Progenitor cell of endocrine pancreas (in vitro differentiated cells): Measurements from ENCODE around the gene OSGIN1. TPM values are rescaled to one million over a fixed set of nuclear protein-coding genes. Genes with fewer than 3 reads are reported as not detected.

ENCODE experiments used
- DNase-seq: peaks from one replicate; pipeline ENCODE4 v3.0.0; 2021; ENCODE audit warnings: low spot score; ENCODE audit not compliant: unreplicated experiment
- H3K27ac Mint-ChIP-seq: 2 replicates; pipeline ENCODE4 v1.8.0; 2021; ENCODE audit warnings: mild to moderate bottlenecking, moderate library complexity, mixed read lengths
- H3K27me3 Mint-ChIP-seq: 2 replicates; pipeline ENCODE4 v1.8.0; 2021; ENCODE audit warnings: mixed read lengths
- H3K36me3 Mint-ChIP-seq: 2 replicates; pipeline ENCODE4 v1.8.0; 2022; ENCODE audit warnings: mixed read lengths; ENCODE audit not compliant: insufficient read depth
- H3K4me1 Mint-ChIP-seq: 2 replicates; pipeline ENCODE4 v1.8.0; 2021; ENCODE audit warnings: low read depth, mixed read lengths
- H3K4me3 Mint-ChIP-seq: 2 replicates; pipeline ENCODE4 v1.8.0; 2021; ENCODE audit warnings: low read depth, mild to moderate bottlenecking, moderate library complexity, mixed read lengths
- H3K9me3 Mint-ChIP-seq: 2 replicates; pipeline ENCODE4 v1.8.0; 2021; ENCODE audit warnings: low read depth, mixed read lengths
- CTCF ChIP-seq: fragments of 200-600 bp; sonication (generic); IDR thresholded peaks from one replicate; pipeline ENCODE4 v1.5.0; 2021; ENCODE audit warnings: antibody characterized with exemption, mild to moderate bottlenecking; ENCODE audit not compliant: unreplicated experiment
- total RNA-seq: library from RNA; stranded (reverse); gene quantifications from 2 replicates; pipeline ENCODE4 v1.2.1, GENCODE V29; 2021

OSGIN1 gene
- total RNA-seq, 1 donor from 2014 or later, result 2.7 TPM

GRCh38 chr16:83932955-83933673 lies 19.9 kb upstream of the OSGIN1 start:
- no peak for TF ChIP-seq CTCF
- peaks cover 9% of the 10 kb centered on the region for H3K36me3 Mint-ChIP-seq
- no peak overlapping the region for H3K27ac Mint-ChIP-seq
- no peaks in the 10 kb centered on the region for H3K4me1 Mint-ChIP-seq
- H3K27me3 Mint-ChIP-seq, result no peaks in the 10 kb centered on the region
- no peaks in the 10 kb centered on the region for H3K9me3 Mint-ChIP-seq
- no peak for DNase-seq
- no peak overlapping the region for H3K4me3 Mint-ChIP-seq

GRCh38 chr16:83933885-83934683 lies 19.0 kb upstream of the OSGIN1 start:
- H3K27ac Mint-ChIP-seq, result no peak overlapping the region
- no peak for TF ChIP-seq CTCF
- peaks cover under 1% of the 10 kb centered on the region for H3K27me3 Mint-ChIP-seq
- no peaks in the 10 kb centered on the region for H3K4me1 Mint-ChIP-seq
- H3K9me3 Mint-ChIP-seq, result no peaks in the 10 kb centered on the region
- H3K36me3 Mint-ChIP-seq, result peaks cover 7% of the 10 kb centered on the region
- H3K4me3 Mint-ChIP-seq, result no peak overlapping the region
- no peak for DNase-seq

GRCh38 chr16:83934684-83934977 lies 18.4 kb upstream of the OSGIN1 start:
- no peak for TF ChIP-seq CTCF
- Mint-ChIP-seq H3K4me3 (no peak overlapping the region), H3K9me3 (no peaks in the 10 kb centered on the region), H3K27me3 (peaks cover 6% of the 10 kb centered on the region), H3K36me3 (peaks cover 10% of the 10 kb centered on the region), H3K4me1 (no peaks in the 10 kb centered on the region), H3K27ac (no peak overlapping the region)
- no peak for DNase-seq

GRCh38 chr16:83935005-83935857 lies 17.8 kb upstream of the OSGIN1 start:
- Mint-ChIP-seq H3K9me3 (no peaks in the 10 kb centered on the region), H3K27me3 (peaks cover 6% of the 10 kb centered on the region), H3K27ac (no peak overlapping the region), H3K4me3 (no peak overlapping the region), H3K4me1 (no peaks in the 10 kb centered on the region), H3K36me3 (peaks cover 10% of the 10 kb centered on the region)
- no peak for TF ChIP-seq CTCF
- no peak for DNase-seq

GRCh38 chr16:83935858-83936255 lies 17.2 kb upstream of the OSGIN1 start:
- no peak for DNase-seq
- H3K36me3 Mint-ChIP-seq, result peaks cover 10% of the 10 kb centered on the region
- H3K27me3 Mint-ChIP-seq, result peaks cover 11% of the 10 kb centered on the region
- H3K27ac Mint-ChIP-seq, result no peak overlapping the region
- TF ChIP-seq CTCF, result no peak
- peaks cover 5% of the 10 kb centered on the region for H3K4me1 Mint-ChIP-seq
- H3K9me3 Mint-ChIP-seq, result no peaks in the 10 kb centered on the region
- H3K4me3 Mint-ChIP-seq, result no peak overlapping the region
